MM.1S (cell line): ENCODE results near the gene ZMYND15.

ENCODE experiments used
- DNase-seq: peaks from one replicate; pipeline ENCODE4 v3.0.0-alpha.2; 2015
- H2AFZ ChIP-seq: fragments of 300-600 bp; sonication (generic); 2 replicates; pipeline ENCODE4 v1.6.0; 2016; ENCODE audit warnings: antibody characterized with exemption, low read length
- H3F3A ChIP-seq: fragments of 300-600 bp; sonication (generic); 2 replicates; pipeline ENCODE4 v1.6.1; 2016; ENCODE audit warnings: mild to moderate bottlenecking, antibody characterized with exemption, low read length, moderate library complexity, mixed read lengths; ENCODE audit not compliant: insufficient read depth
- H3K27ac ChIP-seq: fragments of 300-600 bp; sonication (generic); 2 replicates; pipeline ENCODE4 v1.5.1; 2016; ENCODE audit warnings: mild to moderate bottlenecking, low read length
- H3K27me3 ChIP-seq: fragments of 300-600 bp; sonication (generic); replicated peaks from 2 replicates; pipeline ENCODE4 v1.6.0; 2016; ENCODE audit warnings: low read length; ENCODE audit not compliant: insufficient read depth
- H3K36me3 ChIP-seq: fragments of 300-600 bp; sonication (generic); replicated peaks from 2 replicates; pipeline ENCODE4 v1.6.1; 2016; ENCODE audit warnings: mild to moderate bottlenecking, low read length, mixed read lengths; ENCODE audit not compliant: insufficient read depth
- H3K4me1 ChIP-seq: fragments of 300-600 bp; sonication (generic); 2 replicates; pipeline ENCODE4 v1.6.1; 2016; ENCODE audit warnings: low read length, mixed read lengths
- H3K4me2 ChIP-seq: fragments of 300-600 bp; sonication (generic); 2 replicates; pipeline ENCODE4 v1.6.0; 2016; ENCODE audit warnings: low read depth, low read length
- H3K4me3 ChIP-seq: fragments of 300-600 bp; sonication (generic); 2 replicates; pipeline ENCODE4 v1.5.1; 2016; ENCODE audit warnings: low read length, mixed read lengths
- H3K79me2 ChIP-seq: fragments of 300-600 bp; sonication (generic); 2 replicates; pipeline ENCODE4 v1.6.1; 2016; ENCODE audit warnings: mixed run types, low read length, mixed read lengths
- H3K9ac ChIP-seq: fragments of 300-600 bp; sonication (generic); 2 replicates; pipeline ENCODE4 v1.6.1; 2016; ENCODE audit warnings: low read length, mixed read lengths
- H3K9me2 ChIP-seq: fragments of 300-600 bp; sonication (generic); replicated peaks from 2 replicates; pipeline ENCODE4 v1.6.1; 2016; ENCODE audit warnings: mild to moderate bottlenecking, low read length, mixed read lengths; ENCODE audit not compliant: insufficient read depth
- H3K9me3 ChIP-seq: fragments of 300-600 bp; sonication (generic); replicated peaks from 2 replicates; pipeline ENCODE4 v1.6.1; 2016; ENCODE audit warnings: mild to moderate bottlenecking, low read length, mixed read lengths; ENCODE audit not compliant: insufficient read depth
- H4K20me1 ChIP-seq: fragments of 300-600 bp; sonication (generic); 2 replicates; pipeline ENCODE4 v1.6.1; 2016; ENCODE audit warnings: mild to moderate bottlenecking, low read length, moderate library complexity, mixed read lengths; ENCODE audit not compliant: insufficient read depth
- CTCF ChIP-seq: fragments of 300-600 bp; sonication (generic); IDR thresholded peaks from 2 replicates; pipeline ENCODE4 v1.5.1; 2016; ENCODE audit warnings: antibody characterized with exemption, low read length, mixed read lengths
- EZH2 ChIP-seq: fragments of 300-600 bp; sonication (generic); optimal IDR thresholded peaks from 2 replicates; pipeline ENCODE3; 2017; ENCODE audit warnings: low read depth, mild to moderate bottlenecking, antibody characterized with exemption, low read length, mixed read lengths
- EZH2phosphoT487 ChIP-seq: fragments of 300-600 bp; sonication (generic); IDR thresholded peaks from 2 replicates; pipeline ENCODE4 v1.6.1; 2018; ENCODE audit warnings: antibody characterized with exemption, low read length

Gene ZMYND15

GRCh38 chr17:4789951-4790704, 50.5 kb downstream of the ZMYND15 start:
- no peaks in the 10 kb centered on the region for H3K79me2 ChIP-seq
- peak overlapping the region; percentile 91 for H3K4me2 ChIP-seq
- peak overlapping the region; percentile 73 for H3K9ac ChIP-seq
- H3K27ac ChIP-seq: peak overlapping the region; percentile 71
- H3K27me3 ChIP-seq: peaks cover 29% of the 10 kb centered on the region
- no peaks in the 10 kb centered on the region for H3K9me2 ChIP-seq
- peak overlapping the region; percentile 93 for H2AFZ ChIP-seq
- no peak for TF ChIP-seq EZH2
- peak; percentile 73 for TF ChIP-seq CTCF
- peaks cover 3% of the 10 kb centered on the region for H3K4me1 ChIP-seq
- no peaks in the 10 kb centered on the region for H3K9me3 ChIP-seq
- no peaks in the 10 kb centered on the region for H3K36me3 ChIP-seq
- H3F3A ChIP-seq: no peaks in the 10 kb centered on the region
- peak; percentile 85 for DNase-seq
- H4K20me1 ChIP-seq: no peaks in the 10 kb centered on the region
- H3K4me3 ChIP-seq: peak overlapping the region; percentile 74

- Histone ChIP-seq H4K20me1 (no peaks in the 10 kb centered on the region), H3K9ac (peak overlapping the region; percentile 73; the same call in 1 of the 2 replicates), H3K4me1 (peaks cover 3% of the 10 kb centered on the region), H3K79me2 (no peaks in the 10 kb centered on the region), H3K36me3 (no peaks in the 10 kb centered on the region), H3K9me2 (no peaks in the 10 kb centered on the region), H3F3A (no peaks in the 10 kb centered on the region), H3K27ac (peak overlapping the region; percentile 71; the same call in 1 of the 2 replicates), H3K4me3 (peak overlapping the region; percentile 74), H3K4me2 (peak overlapping the region; percentile 91), H2AFZ (peak overlapping the region; percentile 90), H3K27me3 (peaks cover 23% of the 10 kb centered on the region), H3K9me3 (no peaks in the 10 kb centered on the region)
- DNase-seq: no peak
- TF ChIP-seq CTCF: no peak
- TF ChIP-seq EZH2phosphoT487: no peak
- TF ChIP-seq EZH2: no peak
These were observed 51.1 kb downstream of the ZMYND15 start for GRCh38 chr17:4790705-4791088.

- Histone ChIP-seq H3K27me3 (peaks cover 5% of the 10 kb centered on the region; the same call in 1 of the 2 replicates), H3K9me2 (no peaks in the 10 kb centered on the region), H3F3A (peaks cover 3% of the 10 kb centered on the region), H3K9me3 (no peaks in the 10 kb centered on the region), H3K27ac (no peak overlapping the region), H3K9ac (no peak overlapping the region), H4K20me1 (no peaks in the 10 kb centered on the region), H3K4me1 (peaks cover 4% of the 10 kb centered on the region), H3K4me3 (no peak overlapping the region), H3K79me2 (peaks cover 22% of the 10 kb centered on the region), H3K4me2 (peak overlapping the region; percentile 45; the same call in 1 of the 2 replicates), H2AFZ (peak overlapping the region; percentile 76), H3K36me3 (peaks cover 5% of the 10 kb centered on the region; the same call in 1 of the 2 replicates)
- no peak for TF ChIP-seq EZH2phosphoT487
- TF ChIP-seq CTCF: no peak
- TF ChIP-seq EZH2: no peak
- DNase-seq: no peak
These were observed 55.5 kb downstream of the ZMYND15 start for GRCh38 chr17:4795168-4795567.
